Muscle layer of colon (tissue), 2 donors: Measurements from ENCODE around the gene DNAJC22.

Experiments
- H3K27ac ChIP-seq: one replicate; pipeline ENCODE4 v1.7.0; 2013; ENCODE audit warnings: low read depth, mild to moderate bottlenecking, low read length, moderate library complexity
- H3K27me3 ChIP-seq, 2 donors: one replicate each; pipeline ENCODE4 v1.7.0; 2013; ENCODE audit warnings: low read length in 2 of 2, mild to moderate bottlenecking in 2 of 2; ENCODE audit not compliant: insufficient read depth in 2 of 2, control insufficient read depth in 1 of 2
- H3K36me3 ChIP-seq: one replicate; pipeline ENCODE4 v1.7.0; 2013; ENCODE audit warnings: mild to moderate bottlenecking, low read length; ENCODE audit not compliant: insufficient read depth
- H3K4me1 ChIP-seq: one replicate; pipeline ENCODE4 v1.7.0; 2013; ENCODE audit warnings: mild to moderate bottlenecking, low read length; ENCODE audit not compliant: insufficient read depth
- H3K4me3 ChIP-seq, 2 donors: one replicate each; pipeline ENCODE4 v1.7.0; 2013; ENCODE audit warnings: low read length in 2 of 2, low read depth in 1 of 2, mild to moderate bottlenecking in 1 of 2, moderate library complexity in 1 of 2
- H3K9ac ChIP-seq: one replicate; pipeline ENCODE4 v1.7.0; 2013; ENCODE audit warnings: low read length
- H3K9me3 ChIP-seq: one replicate; pipeline ENCODE4 v1.7.0; 2013; ENCODE audit warnings: mild to moderate bottlenecking, low read length
- donor health status: abdominal sarcoma.
- donor health status: Adenocarcinoma of cecum.

Gene DNAJC22

DNA sequence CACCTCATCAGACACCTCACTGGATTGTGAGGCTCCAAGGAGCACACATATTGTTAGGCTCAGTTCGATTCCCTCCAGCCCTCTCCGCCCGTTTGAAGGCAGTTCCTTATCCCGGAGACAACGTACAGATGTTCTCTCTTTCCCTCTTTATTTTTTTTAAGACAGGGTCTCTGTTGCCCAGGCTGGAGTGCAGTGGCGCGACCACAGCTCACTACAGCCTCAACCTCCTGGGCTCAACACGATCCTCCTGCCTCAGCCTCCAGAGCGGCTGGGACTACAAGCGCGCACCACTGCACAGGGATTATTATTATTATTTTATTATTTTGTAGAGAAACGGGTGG lies 24.4 kb upstream of the DNAJC22 start:
- H3K27ac ChIP-seq = peak overlapping the region; percentile 85
- H3K27me3 ChIP-seq = no peaks in the 10 kb centered on the region
- H3K4me3 ChIP-seq = peak overlapping the region; percentile 34 to 53
- H3K9me3 ChIP-seq = no peaks in the 10 kb centered on the region
- no peak overlapping the region for H3K9ac ChIP-seq
- no peaks in the 10 kb centered on the region for H3K36me3 ChIP-seq
- peaks cover 13% of the 10 kb centered on the region for H3K4me1 ChIP-seq

DNA sequence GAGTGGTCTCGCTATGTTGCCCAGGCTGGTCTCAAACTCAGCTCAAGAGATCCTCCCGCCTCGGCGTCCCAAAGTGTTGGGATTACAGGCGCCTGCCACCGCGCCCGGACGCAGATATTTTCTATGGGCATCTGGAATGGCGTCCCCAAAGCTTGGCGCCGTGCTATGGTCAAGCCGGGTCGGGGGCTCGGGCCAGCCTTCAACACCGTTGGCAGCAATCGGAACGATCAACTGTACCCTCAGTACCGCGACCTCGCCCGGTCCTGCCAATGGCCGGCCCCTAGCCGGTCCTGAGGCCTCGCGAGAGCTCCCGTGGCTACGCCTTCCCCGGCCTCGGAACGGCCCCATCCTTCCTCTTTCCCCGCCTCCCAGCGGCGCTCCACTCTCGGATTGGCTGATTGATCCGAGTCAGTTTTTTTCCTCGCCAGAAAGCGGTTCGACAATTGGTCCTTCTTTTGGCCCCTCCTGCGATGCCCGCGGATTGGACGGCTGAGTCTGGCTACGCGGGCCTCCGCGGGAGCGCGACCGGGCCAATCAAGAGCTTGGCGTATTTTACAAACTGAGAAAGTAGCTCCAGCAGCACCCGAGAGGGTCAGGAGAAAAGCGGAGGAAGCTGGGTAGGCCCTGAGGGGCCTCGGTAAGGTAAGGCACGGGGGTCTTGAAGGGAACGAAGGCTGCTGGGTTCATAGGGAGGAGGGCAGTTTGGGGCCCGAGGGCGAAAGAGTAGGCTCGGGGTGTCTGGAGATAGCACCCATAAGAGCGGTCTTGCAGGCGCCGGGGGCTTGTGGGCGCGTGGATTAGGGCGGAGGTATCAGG lies 23.8 kb upstream of the DNAJC22 start, which contains the start of gene TROAP:
Gene TROAP (plus strand): TSS at position 548 of the 816 bp plus-strand sequence. CDS start 354 bp downstream, outside the sequence.
- Histone ChIP-seq H3K9me3 (no peaks in the 10 kb centered on the region), H3K4me1 (peaks cover 13% of the 10 kb centered on the region), H3K4me3 (peak within 1 kb of the TSS; percentile 34 to 56), H3K27ac (peak within 1 kb of the TSS; percentile 85), H3K27me3 (no peaks in the 10 kb centered on the region), H3K36me3 (no peaks in the 10 kb centered on the region), H3K9ac (no peak within 1 kb of the TSS)

DNA sequence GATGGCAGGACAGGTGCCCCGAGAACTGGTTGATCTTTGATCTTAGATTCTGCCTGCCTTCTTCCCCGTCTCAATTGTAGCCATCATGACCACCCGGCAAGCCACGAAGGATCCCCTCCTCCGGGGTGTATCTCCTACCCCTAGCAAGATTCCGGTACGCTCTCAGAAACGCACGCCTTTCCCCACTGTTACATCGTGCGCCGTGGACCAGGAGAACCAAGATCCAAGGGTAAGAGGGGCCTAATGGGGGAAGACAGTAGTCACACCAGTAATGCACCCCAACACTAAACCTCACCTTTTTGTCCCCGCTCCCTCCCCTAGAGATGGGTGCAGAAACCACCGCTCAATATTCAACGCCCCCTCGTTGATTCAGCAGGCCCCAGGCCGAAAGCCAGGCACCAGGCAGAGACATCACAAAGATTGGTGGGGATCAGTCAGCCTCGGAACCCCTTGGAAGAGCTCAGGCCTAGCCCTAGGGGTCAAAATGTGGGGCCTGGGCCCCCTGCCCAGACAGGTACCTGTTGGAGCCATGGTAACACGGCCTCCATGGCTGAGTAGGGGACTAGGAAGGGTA lies 23.1 kb upstream of the DNAJC22 start:
- no peaks in the 10 kb centered on the region for H3K36me3 ChIP-seq
- H3K4me3 ChIP-seq = peak overlapping the region in 1 of 2 donors; percentile 56
- H3K27ac ChIP-seq = no peak overlapping the region
- H3K27me3 ChIP-seq = no peaks in the 10 kb centered on the region
- no peaks in the 10 kb centered on the region for H3K9me3 ChIP-seq
- H3K4me1 ChIP-seq = peaks cover 13% of the 10 kb centered on the region
- H3K9ac ChIP-seq = no peak overlapping the region

DNA sequence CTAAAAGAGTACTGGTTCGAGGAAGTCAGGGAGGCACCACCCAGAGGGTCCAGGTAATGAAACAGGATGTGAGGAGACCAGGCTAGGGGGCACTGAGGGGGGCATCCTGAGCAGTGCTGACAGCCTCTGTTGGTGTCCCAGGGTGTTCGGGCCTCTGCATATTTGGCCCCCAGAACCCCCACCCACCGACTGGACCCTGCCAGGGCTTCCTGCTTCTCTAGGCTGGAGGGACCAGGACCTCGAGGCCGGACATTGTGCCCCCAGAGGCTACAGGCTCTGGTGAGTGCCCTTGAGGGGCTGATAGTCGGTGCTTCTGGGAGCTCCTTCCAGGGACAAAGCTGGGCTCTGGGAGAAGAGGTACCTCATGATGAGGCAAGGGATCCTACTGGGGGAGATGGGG lies 21.1 kb upstream of the DNAJC22 start:
- Histone ChIP-seq H3K4me3 (no peak overlapping the region), H3K27ac (no peak overlapping the region), H3K36me3 (no peaks in the 10 kb centered on the region), H3K9me3 (no peaks in the 10 kb centered on the region), H3K27me3 (peaks cover 0 to 3% of the 10 kb centered on the region in 2 donors), H3K4me1 (peaks cover 13% of the 10 kb centered on the region), H3K9ac (no peak overlapping the region)

DNA sequence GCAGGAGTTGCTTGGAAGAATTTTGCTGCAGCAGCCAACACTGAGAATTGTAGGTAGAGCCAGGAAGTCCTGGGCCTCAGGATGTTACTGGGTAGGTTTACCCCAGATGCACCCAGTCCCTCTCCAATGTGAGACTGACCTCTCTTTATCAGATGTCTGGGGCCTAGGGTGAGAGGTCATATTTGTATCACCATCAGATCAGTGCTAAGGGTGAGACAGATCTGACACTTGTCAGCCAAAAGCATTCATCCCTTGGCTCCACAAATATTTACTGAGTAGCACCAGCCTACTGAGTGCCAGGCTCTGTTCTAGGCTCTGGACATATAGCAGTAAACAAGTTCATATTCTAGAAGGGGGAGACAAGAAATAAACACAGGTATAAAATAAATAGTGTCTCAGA lies 19.3 kb upstream of the DNAJC22 start:
- peaks cover 0 to 11% of the 10 kb centered on the region in 2 donors for H3K27me3 ChIP-seq
- H3K4me3 ChIP-seq = no peak overlapping the region
- H3K9me3 ChIP-seq = no peaks in the 10 kb centered on the region
- H3K9ac ChIP-seq = no peak overlapping the region
- no peaks in the 10 kb centered on the region for H3K36me3 ChIP-seq
- no peak overlapping the region for H3K27ac ChIP-seq
- peaks cover 12% of the 10 kb centered on the region for H3K4me1 ChIP-seq

DNA sequence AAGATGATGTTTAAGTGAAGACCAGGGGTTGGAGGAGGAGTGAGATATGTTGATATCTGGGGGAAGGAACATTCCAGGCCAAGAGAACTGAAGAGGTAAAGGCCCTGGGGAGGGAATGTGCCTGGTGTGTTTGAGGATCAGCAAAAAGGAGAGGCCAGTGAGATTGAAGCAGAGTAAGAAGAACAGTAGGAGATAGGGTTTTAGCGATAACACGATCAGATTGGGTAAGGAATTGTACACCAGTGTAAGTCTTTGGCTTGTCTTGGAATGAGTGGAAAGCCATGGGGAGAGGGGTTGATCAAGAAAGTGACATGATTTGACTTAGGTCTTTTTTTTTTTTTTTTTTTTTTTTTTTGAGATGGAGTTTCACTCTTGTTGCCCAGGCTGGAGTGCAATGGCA lies 18.8 kb upstream of the DNAJC22 start:
- H3K27me3 ChIP-seq = peaks cover 0 to 16% of the 10 kb centered on the region in 2 donors
- no peaks in the 10 kb centered on the region for H3K36me3 ChIP-seq
- no peak overlapping the region for H3K27ac ChIP-seq

DNA sequence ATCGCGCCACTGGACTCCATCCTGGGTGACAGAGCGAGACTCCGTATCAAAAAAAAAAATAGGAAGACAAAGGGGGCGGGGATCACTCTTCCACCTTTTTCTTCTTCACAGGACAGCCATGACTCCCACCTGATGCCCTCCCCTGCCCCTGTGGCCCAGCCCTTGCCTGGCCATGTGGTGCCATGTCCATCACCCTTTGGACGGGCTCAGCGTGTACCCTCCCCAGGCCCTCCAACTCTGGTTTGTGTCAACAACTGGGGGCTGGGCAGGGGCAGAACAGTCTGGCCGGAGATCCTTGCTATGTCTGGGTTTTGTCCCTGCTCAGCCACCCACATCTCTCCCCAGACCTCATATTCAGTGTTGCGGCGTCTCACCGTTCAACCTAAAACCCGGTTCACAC lies 17.9 kb upstream of the DNAJC22 start:
- Histone ChIP-seq H3K4me3 (no peak overlapping the region), H3K4me1 (peaks cover 5% of the 10 kb centered on the region), H3K9me3 (no peaks in the 10 kb centered on the region), H3K36me3 (no peaks in the 10 kb centered on the region), H3K9ac (no peak overlapping the region), H3K27ac (no peak overlapping the region), H3K27me3 (peaks cover 5 to 24% of the 10 kb centered on the region in 2 donors)

More for the DNA sequence above, 18.8 kb upstream of the DNAJC22 start:
- no peaks in the 10 kb centered on the region for H3K9me3 ChIP-seq
- H3K4me3 ChIP-seq = no peak overlapping the region
- peaks cover 12% of the 10 kb centered on the region for H3K4me1 ChIP-seq
- no peak overlapping the region for H3K9ac ChIP-seq

DNA sequence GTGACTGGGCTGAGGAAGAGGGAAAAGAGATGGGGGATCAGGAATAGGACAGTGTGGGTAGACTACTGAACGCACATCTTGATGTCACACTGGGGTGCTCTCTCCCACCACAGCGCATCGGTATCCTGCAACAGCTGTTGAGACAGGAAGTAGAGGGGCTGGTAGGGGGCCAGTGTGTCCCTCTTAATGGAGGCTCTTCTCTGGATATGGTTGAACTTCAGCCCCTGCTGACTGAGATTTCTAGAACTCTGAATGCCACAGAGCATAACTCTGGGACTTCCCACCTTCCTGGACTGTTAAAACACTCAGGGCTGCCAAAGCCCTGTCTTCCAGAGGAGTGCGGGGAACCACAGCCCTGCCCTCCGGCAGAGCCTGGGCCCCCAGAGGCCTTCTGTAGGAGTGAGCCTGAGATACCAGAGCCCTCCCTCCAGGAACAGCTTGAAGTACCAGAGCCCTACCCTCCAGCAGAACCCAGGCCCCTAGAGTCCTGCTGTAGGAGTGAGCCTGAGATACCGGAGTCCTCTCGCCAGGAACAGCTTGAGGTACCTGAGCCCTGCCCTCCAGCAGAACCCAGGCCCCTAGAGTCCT lies 16.6 kb upstream of the DNAJC22 start:
- Histone ChIP-seq H3K36me3 (no peaks in the 10 kb centered on the region), H3K9ac (no peak overlapping the region), H3K27me3 (peaks cover 16 to 37% of the 10 kb centered on the region in 2 donors)

DNA sequence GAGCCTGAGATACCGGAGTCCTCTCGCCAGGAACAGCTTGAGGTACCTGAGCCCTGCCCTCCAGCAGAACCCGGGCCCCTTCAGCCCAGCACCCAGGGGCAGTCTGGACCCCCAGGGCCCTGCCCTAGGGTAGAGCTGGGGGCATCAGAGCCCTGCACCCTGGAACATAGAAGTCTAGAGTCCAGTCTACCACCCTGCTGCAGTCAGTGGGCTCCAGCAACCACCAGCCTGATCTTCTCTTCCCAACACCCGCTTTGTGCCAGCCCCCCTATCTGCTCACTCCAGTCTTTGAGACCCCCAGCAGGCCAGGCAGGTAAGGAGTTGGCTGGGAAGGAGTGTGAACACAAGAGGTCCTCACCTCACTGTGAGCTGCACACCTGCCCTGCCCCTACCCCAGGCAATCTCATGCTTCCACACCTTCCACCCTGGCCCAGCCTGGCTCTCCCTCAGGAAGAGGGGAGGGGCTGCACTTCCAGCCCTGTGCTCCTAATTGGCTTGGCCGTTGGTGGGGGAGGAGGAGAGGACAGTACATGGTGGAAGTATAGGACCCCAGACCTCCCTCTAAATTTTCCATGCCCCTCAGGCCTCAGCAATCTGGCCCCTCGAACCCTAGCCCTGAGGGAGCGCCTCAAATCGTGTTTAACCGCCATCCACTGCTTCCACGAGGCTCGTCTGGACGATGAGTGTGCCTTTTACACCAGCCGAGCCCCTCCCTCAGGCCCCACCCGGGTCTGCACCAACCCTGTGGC lies 15.9 kb upstream of the DNAJC22 start:
- Histone ChIP-seq H3K9ac (no peak overlapping the region), H3K27ac (no peak overlapping the region), H3K4me1 (peaks cover 5% of the 10 kb centered on the region), H3K4me3 (no peak overlapping the region), H3K9me3 (no peaks in the 10 kb centered on the region), H3K27me3 (peaks cover 23 to 44% of the 10 kb centered on the region in 2 donors), H3K36me3 (no peaks in the 10 kb centered on the region)

More for the DNA sequence above, 16.6 kb upstream of the DNAJC22 start:
- Histone ChIP-seq H3K4me1 (peaks cover 5% of the 10 kb centered on the region), H3K4me3 (no peak overlapping the region), H3K9me3 (no peaks in the 10 kb centered on the region), H3K27ac (no peak overlapping the region)

DNA sequence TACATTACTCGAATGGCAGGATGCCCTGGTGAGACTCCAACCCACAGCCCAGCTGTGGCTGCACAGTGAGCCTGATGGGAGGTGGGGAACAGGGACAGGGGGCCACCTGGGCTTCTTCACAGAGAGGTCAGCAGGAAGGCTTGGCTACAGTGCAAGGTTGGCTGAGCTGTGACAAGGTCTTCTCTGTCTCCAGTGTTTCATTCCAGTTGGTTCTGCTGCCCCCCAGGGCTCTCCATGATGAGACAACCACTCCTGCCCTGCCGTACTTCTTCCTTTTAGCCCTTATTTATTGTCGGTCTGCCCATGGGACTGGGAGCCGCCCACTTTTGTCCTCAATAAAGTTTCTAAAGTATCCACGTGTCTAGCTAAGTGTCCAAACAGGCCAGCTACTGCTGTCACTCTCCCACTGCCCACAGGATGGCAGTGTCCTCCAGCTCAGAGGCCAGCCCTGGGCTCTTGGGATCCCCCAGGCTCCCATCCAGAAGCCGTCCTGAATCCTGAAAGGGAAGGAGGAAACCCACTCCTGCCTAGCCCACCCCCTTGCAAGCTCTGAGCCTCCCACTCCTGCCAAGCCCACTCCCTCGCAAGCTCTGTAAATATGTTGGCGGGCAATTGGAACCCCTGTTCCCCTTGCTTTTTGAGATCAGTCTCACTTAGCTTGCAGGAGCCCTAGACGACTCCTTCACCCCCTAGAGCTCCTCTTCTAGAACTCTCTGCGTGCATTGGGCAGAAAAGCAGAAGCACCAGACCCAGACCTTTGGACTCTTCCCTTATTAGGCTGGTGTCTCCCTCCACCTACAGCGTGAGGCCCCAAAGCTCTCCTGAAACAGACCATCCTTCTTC lies 15.1 kb upstream of the DNAJC22 start:
- H3K27me3 ChIP-seq = peaks cover 31 to 52% of the 10 kb centered on the region in 2 donors
- H3K4me3 ChIP-seq = no peak overlapping the region
- no peaks in the 10 kb centered on the region for H3K36me3 ChIP-seq
- H3K9me3 ChIP-seq = no peaks in the 10 kb centered on the region
- peaks cover 6% of the 10 kb centered on the region for H3K4me1 ChIP-seq
- H3K27ac ChIP-seq = no peak overlapping the region
- H3K9ac ChIP-seq = no peak overlapping the region
